HG02840 (cell line): ENCODE data around the gene TP53.
"Not testable (repeated sequence)": the region's sequence is repeated elsewhere in the genome, so short reads cannot be mapped to it uniquely, and the experiment has no call there.

Experiments used
- ATAC-seq: cut with Tn5 transposase; IDR thresholded peaks from one replicate; pipeline ENCODE4 v1.9.1; 2021; ENCODE audit warnings: mild to moderate bottlenecking, moderate library complexity, moderate number of reproducible peaks; ENCODE audit not compliant: unreplicated experiment, low FRiP score

TP53 gene

GRCh38 chr17:7677388-7678067 lies 9.8 kb downstream of the TP53 start:
- no peak for ATAC-seq

GRCh38 chr17:7676533-7676932 lies 10.8 kb downstream of the TP53 start:
- no peak for ATAC-seq

GRCh38 chr17:7674934-7675333 lies 12.4 kb downstream of the TP53 start:
- no peak for ATAC-seq

DNA sequence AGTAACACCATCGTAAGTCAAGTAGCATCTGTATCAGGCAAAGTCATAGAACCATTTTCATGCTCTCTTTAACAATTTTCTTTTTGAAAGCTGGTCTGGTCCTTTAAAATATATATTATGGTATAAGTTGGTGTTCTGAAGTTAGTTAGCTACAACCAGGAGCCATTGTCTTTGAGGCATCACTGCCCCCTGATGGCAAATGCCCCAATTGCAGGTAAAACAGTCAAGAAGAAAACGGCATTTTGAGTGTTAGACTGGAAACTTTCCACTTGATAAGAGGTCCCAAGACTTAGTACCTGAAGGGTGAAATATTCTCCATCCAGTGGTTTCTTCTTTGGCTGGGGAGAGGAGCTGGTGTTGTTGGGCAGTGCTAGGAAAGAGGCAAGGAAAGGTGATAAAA lies 14.1 kb downstream of the TP53 start:
- ATAC-seq, result no peak

DNA sequence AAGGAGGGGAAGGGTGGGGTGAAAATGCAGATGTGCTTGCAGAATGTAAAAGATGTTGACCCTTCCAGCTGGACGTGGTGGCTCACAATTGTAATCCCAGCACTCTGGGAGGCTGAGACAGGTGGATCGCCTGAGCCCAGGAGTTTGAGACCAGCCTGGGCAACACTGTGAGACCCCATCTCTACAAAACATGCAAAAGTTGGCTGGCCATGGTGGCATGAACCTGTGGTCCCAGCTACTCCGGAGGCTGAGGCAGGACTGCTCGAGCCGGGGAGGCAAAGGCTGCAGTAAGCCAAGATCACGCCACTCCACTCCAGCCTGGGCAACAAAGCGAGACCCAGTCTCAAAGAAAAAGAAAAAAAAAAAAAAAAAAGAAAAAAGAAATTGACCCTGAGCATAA lies 18.8 kb downstream of the TP53 start:
- ATAC-seq, result no peak

GRCh38 chr17:7667656-7668406 lies 19.5 kb downstream of the TP53 start:
- ATAC-seq, result no peak

- ATAC-seq, result no peak
These were observed 30.2 kb downstream of the TP53 start for GRCh38 chr17:7656958-7657609.

- ATAC-seq, result no peak
These were observed 31.8 kb downstream of the TP53 start for GRCh38 chr17:7655541-7655840.

DNA sequence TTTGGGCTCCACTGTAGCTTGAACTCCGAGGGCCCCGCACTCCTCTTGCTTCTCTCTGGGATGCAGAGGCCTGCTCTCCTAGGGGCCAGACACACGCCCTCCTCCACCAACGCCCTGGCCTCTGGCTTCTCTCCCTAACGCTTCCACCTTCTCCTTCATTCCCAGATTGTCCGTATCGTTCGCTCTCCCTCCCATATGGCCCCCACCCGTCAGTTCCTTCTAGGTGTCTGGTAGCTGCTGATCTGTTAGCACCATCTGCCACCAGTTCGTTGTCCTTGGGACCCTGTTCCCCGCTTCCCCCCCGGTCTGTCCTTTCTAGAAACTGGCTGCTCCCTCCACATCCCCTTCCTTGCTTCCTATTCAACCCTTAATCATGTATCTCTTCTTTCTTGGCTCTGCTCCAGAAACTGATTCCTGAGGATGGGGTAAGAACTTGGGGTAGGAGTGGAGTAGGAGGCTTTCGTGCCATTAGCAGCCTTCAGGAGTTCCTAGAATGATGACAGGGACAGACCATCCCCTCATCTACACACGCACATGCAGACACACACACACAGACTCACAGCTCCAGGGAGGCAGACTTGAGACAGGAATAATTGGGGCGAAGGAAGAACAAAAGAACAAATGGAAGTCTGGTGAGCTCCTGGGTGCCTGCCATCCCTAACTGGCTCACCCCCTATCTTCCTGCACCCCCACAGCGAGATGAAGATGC lies 32.3 kb downstream of the TP53 start:
- no peak for ATAC-seq

- ATAC-seq, result no peak
These were observed 34.6 kb downstream of the TP53 start for GRCh38 chr17:7652388-7653356.

DNA sequence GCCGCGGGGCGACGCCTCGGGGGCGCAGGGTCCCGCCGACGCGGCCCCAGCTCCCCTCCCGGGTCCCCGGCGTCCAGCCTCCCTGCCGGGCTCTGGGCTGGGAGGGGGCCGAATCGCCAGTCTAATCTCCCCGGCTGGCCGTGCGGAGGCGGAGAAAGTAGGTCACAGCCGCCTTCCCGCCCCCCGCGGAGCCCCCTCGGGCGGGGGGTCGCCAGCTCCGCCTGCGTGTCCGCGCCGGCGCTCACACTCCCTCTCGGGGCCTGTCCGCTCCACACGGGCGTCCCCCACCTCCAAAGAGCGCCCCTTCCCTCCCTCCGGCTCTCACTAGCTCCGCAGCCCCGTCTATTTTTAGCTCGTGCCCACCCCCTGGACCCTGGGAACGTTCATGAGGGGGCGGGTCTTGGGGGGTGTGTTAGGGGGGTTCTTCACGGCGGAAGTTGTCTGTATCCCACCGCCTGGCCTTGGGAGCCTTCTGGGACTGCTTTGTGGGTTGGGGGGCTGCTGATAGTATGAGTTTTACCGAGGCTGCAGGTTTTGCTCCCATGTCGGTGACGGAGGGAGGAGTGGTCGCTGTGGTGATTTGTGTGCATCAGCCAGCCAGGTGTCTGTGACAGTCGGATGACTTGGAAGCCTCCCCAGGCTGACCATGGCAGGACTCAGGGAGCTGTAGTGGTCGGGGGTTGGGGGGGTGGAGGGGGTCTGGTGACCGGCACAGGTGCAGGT lies 35.5 kb downstream of the TP53 start:
- no peak for ATAC-seq

DNA sequence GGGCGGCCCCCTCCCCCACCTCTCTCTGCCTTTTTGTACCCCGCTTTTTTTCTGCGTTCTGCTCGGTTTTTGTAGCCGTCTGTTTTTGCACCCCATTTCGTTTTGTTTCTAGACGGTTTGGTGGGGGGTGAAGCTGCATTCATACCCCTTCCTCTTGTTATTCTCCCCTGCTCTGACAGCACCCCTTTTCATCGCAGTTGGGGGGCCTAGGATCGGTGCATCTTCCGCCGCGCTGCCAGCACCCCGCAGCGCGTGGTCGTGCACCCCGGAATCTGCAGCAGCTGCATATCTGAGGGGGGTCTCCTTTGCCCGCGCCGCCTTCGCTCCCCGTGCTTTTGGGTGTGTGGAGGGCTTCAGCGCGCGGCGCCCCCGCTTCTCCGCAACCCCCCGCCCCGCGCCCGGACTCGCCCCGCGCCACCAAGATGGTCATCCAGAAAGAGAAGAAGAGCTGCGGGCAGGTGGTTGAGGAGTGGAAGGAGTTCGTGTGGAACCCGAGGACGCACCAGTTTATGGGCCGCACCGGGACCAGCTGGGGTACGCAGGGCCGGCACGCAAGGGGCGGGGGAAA lies 36.1 kb downstream of the TP53 start:
- ATAC-seq, result no peak

DNA sequence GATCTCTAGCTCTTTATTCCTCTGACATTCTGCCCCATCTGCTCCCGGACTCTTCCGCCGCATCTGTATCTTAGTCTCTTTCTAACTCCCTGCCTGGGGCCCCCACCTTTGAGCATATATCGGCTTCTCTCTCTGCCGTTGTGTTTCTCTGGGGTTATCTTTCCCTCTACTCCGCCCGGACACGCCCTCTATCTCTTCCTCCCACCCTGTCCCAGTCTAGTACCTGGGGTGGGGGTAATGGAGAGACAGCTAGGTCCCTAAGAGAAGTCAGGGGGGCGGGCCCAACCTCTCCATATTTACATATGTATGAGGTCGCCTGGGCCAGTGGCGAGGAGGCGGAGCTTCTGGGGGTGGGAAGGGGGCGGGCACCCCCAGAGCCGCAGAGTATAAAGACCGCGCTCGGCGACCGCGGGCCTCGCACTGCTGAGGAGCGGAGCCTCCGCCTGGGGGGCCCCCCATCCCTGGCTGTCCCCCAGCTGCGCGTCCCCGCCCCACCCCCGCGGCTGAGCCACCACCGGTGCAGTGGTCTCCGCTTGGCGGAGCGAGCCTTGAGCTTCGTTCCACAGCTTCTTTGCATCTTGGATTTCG lies 36.7 kb downstream of the TP53 start, which contains the start of gene ATP1B2:
Gene ATP1B2, plus strand, starts transcription at position 418 of the 588 bp plus-strand sequence. CDS start 593 bp downstream, outside the sequence.
- no peak for ATAC-seq

DNA sequence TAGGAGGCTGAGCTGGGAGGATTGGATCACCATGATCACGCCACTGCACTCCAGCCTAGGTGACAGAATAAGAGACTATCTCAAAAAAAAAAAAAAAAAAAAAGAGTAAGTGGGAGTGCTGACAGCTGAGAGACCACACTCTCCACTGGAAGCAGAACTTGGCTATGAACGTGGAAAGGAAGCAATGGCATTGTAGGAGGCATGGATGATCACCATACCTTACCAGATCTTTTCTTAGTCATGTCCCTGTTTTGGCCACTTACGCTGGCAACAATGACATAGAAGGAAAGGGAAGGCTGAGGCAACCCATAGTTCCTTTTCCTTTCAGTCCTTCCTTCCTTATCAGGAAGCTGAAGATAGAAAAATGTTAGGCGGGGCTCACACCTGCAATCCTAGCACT lies 40.3 kb downstream of the TP53 start:
- ATAC-seq, result no peak

DNA sequence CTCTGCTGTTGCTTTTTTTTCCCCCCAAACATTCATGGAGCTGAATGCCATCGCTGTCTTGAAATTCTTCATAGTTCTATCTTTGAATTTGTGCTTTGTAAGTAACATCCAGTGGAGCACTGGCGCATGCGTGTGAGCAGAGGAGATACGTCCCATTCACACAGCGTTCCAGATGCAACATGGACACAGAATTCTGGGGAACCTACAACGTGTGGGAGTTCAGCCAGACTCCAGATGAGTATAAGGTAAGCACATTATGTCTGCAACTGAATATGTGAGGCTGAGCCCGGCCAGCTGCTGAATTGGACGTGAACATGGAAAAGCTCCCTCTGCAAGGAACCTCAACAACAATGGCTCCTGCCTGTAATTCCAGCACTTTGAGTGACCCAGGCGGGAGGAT lies 40.8 kb downstream of the TP53 start:
- ATAC-seq, result no peak

GRCh38 chr17:7644775-7645174 lies 42.5 kb downstream of the TP53 start:
- no peak for ATAC-seq

DNA sequence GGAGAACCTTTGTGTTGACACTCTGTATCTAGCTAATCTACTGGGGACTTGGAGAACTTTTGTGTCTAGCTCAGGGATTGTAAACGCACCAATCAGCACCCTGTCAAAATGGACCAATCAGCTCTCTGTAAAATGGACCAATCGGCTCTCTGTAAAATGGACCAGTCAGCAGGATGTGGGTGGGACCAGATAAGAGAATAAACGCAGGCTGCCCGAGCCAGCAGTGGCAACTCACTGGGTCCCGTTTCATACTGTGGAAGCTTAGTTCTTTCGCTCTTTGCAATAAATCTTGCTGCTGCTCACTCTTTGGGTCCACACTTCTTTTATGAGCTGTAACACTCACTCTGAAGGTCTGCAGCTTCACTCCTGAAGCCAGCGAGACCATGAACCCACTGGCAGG lies 45.7 kb downstream of the TP53 start:
- not testable (repeated sequence) for ATAC-seq

GRCh38 chr17:7640783-7641182 lies 46.5 kb downstream of the TP53 start:
- no peak for ATAC-seq

- ATAC-seq, result no peak
These were observed 51.1 kb downstream of the TP53 start for GRCh38 chr17:7636163-7636562.
